ENCODE data around the gene TRPM7. TPM values are rescaled to one million over a fixed set of nuclear protein-coding genes. Genes with fewer than 3 reads are reported as not detected.
A peak's percentile ranks its signal among the peaks of the same experiment; 100 is the strongest.

TRPM7 gene
- total and polyA plus RNA-seq, 2 of the 13 experiments (the other 11 are each of a cell fraction or from before 2014, with no cell fraction given) = 11.0 to 36.0 TPM

GRCh38 chr15:50686469-50687301 is at the start of gene TRPM7 (continued):
- TF ChIP-seq GMEB2 (CRISPR knock-in tag; IDR thresholded peaks at IDR 0.05; ENCODE audit: low read depth) (peak; percentile 53; the same call in 1 of the 2 replicates), THRA (CRISPR knock-in tag; IDR thresholded peaks at IDR 0.05; ENCODE audit: borderline replicate concordance) (no peak), THAP11 (CRISPR knock-in tag; IDR thresholded peaks at IDR 0.05) (peak; percentile 63; the same call in 1 of the 2 replicates), ZNF354B (CRISPR knock-in tag; IDR thresholded peaks at IDR 0.05) (no peak), ARNT2 (CRISPR knock-in tag; IDR thresholded peaks at IDR 0.05; ENCODE audit: low read depth) (peak; percentile 89; the same call in 1 of the 2 replicates), GTF2F1 (IDR thresholded peaks at IDR 0.05; ENCODE audit: low read length) (no peak), NR2C2 (CRISPR knock-in tag; IDR thresholded peaks at IDR 0.05; ENCODE audit: borderline replicate concordance) (peak; percentile 85), NFYC (CRISPR knock-in tag; IDR thresholded peaks at IDR 0.05) (no peak), JUND (CRISPR knock-in tag; IDR thresholded peaks at IDR 0.05) (0 out of 2 replicates have a peak, but pooled peaks have one; percentile 52), SSRP1 (CRISPR knock-in tag; IDR thresholded peaks at IDR 0.05) (no peak), ZNF329 (CRISPR knock-in tag; IDR thresholded peaks at IDR 0.05; ENCODE audit: low read depth) (peak; percentile 70), KMT2A (CRISPR knock-in tag; IDR thresholded peaks at IDR 0.05) (peak; percentile 61), ZNF33B (CRISPR knock-in tag; IDR thresholded peaks at IDR 0.05) (no peak; the same call in none of the 2 replicates), ZBTB46 (CRISPR knock-in tag; IDR thresholded peaks at IDR 0.05; ENCODE audit: borderline replicate concordance) (no peak), SCMH1 (CRISPR knock-in tag; IDR thresholded peaks at IDR 0.05; ENCODE audit: borderline replicate concordance) (no peak), ATF3 (CRISPR knock-in tag; IDR thresholded peaks at IDR 0.05) (no peak), ZNF883 (CRISPR knock-in tag; IDR thresholded peaks at IDR 0.05; ENCODE audit: not compliant biosample characterization) (peak; percentile 73), ZNF496 (CRISPR knock-in tag; IDR thresholded peaks at IDR 0.05; ENCODE audit: insufficient replicate concordance) (no peak), KDM1A (CRISPR knock-in tag; IDR thresholded peaks at IDR 0.05) (0 out of 2 replicates have a peak, but pooled peaks have one; percentile 21), ZNF547 (CRISPR knock-in tag; IDR thresholded peaks at IDR 0.05) (peak; percentile 93)
- TF ChIP-seq, protein P1, sequence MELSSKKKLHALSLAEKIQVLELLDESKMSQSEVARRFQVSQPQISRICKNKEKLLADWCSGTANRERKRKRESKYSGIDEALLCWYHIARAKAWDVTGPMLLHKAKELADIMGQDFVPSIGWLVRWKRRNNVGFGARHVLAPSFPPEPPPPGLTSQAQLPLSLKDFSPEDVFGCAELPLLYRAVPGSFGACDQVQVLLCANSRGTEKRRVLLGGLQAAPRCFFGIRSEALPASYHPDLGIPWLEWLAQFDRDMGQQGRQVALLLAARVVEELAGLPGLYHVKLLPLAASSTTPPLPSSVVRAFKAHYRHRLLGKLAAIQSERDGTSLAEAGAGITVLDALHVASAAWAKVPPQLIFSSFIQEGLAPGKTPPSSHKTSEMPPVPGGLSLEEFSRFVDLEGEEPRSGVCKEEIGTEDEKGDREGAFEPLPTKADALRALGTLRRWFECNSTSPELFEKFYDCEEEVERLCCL (CRISPR knock-in tag; IDR thresholded peaks at IDR 0.05; ENCODE audit: borderline replicate concordance) = peak; percentile 35; the same call in 1 of the 2 replicates
- TF ChIP-seq, protein P2, sequence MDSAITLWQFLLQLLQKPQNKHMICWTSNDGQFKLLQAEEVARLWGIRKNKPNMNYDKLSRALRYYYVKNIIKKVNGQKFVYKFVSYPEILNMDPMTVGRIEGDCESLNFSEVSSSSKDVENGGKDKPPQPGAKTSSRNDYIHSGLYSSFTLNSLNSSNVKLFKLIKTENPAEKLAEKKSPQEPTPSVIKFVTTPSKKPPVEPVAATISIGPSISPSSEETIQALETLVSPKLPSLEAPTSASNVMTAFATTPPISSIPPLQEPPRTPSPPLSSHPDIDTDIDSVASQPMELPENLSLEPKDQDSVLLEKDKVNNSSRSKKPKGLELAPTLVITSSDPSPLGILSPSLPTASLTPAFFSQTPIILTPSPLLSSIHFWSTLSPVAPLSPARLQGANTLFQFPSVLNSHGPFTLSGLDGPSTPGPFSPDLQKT (CRISPR knock-in tag; IDR thresholded peaks at IDR 0.05; ENCODE audit: borderline replicate concordance) = no peak
